Keratinocyte (primary cell): ENCODE data around the gene CLHC1.
"Not testable (repeated sequence)": the region's sequence is repeated elsewhere in the genome, so short reads cannot be mapped to it uniquely, and the experiment has no call there.

Experiments used
- EZH2 ChIP-seq: IDR thresholded peaks from one replicate; pipeline ENCODE4 v1.6.1; 2012; ENCODE audit warnings: inconsistent platforms, mild to moderate bottlenecking, low read length, moderate library complexity
- TF ChIP-seq, protein P1 (sequence below), 3 experiments: IDR thresholded peaks in 1 of 3; conservative IDR thresholded peaks in 1 of 3; optimal IDR thresholded peaks in 1 of 3; 2 replicates in 2 of 3; 3 replicates in 1 of 3; pipeline versions ENCODE3 to v1.5.1; 2011; ENCODE audit warnings: low read length in 3 of 3, mild to moderate bottlenecking in 3 of 3, moderate library complexity in 2 of 3, control low read depth in 1 of 3, inconsistent platforms in 1 of 3; ENCODE audit not compliant: insufficient read depth in 2 of 3; ENCODE audit errors: extremely low read depth in 1 of 3

DNA sequence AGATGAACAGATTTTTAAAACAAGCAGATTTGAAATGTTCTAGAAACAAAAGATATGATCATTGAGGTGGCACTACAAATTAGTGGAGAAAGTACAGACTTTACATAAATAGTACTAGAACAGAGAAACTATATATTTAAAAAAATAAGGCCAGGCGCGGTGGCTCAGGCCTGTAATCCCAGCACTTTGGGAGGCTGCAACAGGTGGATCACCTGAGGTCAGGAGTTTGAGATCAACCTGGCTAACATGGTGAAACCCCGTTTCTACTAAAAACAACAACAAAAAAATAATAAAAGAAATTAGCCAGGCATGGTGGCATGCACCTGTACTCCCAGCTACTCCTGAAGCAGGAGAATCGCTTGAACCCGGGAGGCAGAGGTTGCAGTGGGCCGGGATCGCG, 45.3 kb downstream of the CLHC1 start:
- TF ChIP-seq, protein P1, sequence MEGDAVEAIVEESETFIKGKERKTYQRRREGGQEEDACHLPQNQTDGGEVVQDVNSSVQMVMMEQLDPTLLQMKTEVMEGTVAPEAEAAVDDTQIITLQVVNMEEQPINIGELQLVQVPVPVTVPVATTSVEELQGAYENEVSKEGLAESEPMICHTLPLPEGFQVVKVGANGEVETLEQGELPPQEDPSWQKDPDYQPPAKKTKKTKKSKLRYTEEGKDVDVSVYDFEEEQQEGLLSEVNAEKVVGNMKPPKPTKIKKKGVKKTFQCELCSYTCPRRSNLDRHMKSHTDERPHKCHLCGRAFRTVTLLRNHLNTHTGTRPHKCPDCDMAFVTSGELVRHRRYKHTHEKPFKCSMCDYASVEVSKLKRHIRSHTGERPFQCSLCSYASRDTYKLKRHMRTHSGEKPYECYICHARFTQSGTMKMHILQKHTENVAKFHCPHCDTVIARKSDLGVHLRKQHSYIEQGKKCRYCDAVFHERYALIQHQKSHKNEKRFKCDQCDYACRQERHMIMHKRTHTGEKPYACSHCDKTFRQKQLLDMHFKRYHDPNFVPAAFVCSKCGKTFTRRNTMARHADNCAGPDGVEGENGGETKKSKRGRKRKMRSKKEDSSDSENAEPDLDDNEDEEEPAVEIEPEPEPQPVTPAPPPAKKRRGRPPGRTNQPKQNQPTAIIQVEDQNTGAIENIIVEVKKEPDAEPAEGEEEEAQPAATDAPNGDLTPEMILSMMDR (optimal IDR thresholded peaks at IDR 0.05 in 1 of 3, IDR thresholded peaks at IDR 0.05 in 1 of 3, conservative IDR thresholded peaks at IDR 0.05 in 1 of 3; ENCODE audit: extremely low read depth in 1 of 3, insufficient read depth in 2 of 3, low read length in 3 of 3) = not testable (repeated sequence)
- not testable (repeated sequence) for TF ChIP-seq EZH2
